Prostate gland (tissue), 2 donors: Measurements from ENCODE around the gene DENND4A.

Experiments used
- CTCF ChIP-seq, 4 experiments: fragments of 200-600 bp in 2 of 4; fragments of 450-650 bp in 2 of 4; sonication (generic) in 2 of 4; IDR thresholded peaks; 1 replicate in 3 of 4; 2 replicates in 1 of 4; pipeline ENCODE4 v1.5.1; 2016 to 2019; ENCODE audit warnings: antibody characterized with exemption in 4 of 4, mild to moderate bottlenecking in 2 of 4, moderate library complexity in 2 of 4
- POLR2A ChIP-seq: fragments of 450-650 bp; IDR thresholded peaks from one replicate; pipeline ENCODE4 v1.6.1; 2016; ENCODE audit warnings: antibody characterized with exemption, mild to moderate bottlenecking

GRCh38 chr15:65792988-65793817, 1.1 kb upstream of the DENND4A start:
- no peak for TF ChIP-seq CTCF (IDR thresholded peaks at IDR 0.05)
- TF ChIP-seq POLR2A = no peak
